GM18502 (cell line): ENCODE data around the gene SMIM5.

Experiments used
- ATAC-seq: cut with Tn5 transposase; IDR thresholded peaks from one replicate; pipeline ENCODE4 v1.9.1; 2021; ENCODE audit warnings: mild to moderate bottlenecking; ENCODE audit not compliant: unreplicated experiment, poor library complexity

Gene SMIM5

DNA sequence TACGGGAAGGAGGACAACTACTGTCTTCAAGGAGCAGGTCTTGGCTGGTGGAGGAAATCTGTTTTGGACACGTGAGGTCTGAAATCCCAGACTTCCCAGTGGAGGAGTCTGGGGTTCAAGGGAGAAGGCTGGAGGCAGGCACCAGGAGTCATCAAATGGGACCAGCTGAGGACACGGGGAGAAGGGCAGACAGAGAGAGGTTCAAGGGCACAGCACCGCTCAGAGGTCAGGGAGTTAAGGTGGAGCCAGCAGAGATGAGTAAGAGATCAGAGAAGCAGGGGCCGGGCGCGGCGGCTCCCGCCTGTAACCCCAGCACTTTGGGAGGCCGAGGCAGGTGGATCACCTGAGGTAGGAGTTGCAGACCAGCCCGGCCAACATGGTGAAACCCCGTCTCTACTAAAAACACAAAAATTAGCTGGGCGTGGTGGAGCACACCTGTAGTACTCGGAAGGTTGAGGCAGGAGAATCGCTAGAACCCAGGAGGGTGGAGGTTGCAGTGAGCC lies 10.4 kb upstream of the SMIM5 start:
- no peak for ATAC-seq

- ATAC-seq: no peak
Measured at GRCh38 chr17:75623386-75623785, 9.8 kb upstream of the SMIM5 start.

DNA sequence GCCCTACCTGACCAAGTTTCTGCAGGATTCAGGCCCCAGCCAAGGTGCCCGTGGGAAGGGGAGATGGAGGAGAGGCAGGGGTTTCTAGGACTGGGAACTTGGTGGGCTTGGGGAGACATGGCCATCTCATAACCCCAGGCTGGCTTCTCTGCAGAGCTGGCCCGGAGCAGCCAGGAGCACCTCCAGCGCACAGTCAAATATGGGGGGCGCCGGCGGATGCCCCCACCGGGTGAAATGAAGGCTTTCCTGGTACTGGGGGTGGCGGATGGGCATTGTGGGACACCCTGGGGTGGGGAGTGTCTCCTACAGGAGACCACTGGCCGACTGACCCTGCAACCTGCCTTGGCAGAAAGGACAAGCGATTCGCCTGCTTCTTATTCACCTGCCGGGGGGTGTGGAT lies 9.2 kb upstream of the SMIM5 start:
- ATAC-seq: no peak

DNA sequence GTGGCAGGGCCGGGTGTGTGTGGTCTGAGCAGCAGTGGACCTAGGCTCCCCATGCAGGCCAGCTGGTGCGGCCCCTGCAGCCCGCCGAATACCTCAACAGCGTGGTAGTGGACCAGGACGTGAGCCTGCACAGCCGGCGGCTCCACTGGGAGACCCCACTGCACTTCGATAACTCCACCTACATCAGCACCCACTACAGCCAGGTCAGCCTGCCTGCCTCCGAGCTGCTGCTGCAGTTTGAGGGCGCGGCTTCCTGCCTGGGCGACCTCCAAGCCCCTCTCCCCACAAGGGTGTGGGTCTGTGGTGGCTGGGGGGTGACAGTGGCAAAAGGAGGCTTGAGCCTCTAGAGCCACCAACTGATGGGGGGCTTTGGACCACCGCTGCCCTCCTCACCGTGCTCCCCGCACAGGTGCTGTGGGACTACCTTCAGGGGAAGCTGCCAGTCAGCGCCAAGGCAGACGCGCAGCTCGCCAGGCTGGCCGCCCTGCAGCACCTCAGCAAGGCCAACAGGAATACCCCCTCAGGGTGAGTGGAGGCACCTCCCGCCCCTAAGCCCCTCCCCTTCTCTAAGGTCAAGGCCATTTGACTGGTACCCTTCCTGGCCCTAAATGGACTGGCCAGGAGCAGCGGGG lies 8.4 kb upstream of the SMIM5 start:
- no peak for ATAC-seq

DNA sequence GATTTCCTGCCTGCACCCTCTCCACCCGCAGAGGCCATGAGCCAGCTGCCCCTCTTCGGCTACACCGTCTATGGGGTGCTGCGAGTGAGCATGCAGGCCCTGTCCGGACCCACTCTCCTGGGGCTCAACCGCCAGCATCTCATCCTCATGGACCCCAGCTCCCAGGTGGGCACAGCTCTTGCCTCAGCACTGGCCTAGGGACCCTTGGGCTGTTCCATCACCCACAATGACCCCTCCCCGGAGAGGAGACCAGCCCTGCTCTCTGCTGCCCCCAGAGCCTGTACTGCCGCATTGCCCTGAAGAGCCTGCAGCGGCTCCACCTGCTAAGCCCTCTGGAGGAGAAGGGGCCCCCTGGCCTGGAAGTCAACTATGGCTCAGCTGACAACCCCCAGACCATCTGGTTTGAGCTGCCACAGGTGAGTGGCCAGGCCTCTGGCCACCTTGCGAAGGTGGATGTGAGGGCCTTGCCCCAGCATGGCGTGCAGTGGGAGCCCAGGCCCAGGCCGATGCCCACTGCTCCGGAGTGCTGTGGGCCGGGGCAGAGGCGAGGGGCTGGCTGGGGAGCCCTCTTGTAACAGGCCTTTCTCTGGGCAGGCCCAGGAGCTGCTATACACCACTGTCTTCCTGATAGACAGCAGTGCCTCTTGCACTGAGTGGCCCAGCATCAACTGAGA lies 7.3 kb upstream of the SMIM5 start:
- ATAC-seq: no peak

DNA sequence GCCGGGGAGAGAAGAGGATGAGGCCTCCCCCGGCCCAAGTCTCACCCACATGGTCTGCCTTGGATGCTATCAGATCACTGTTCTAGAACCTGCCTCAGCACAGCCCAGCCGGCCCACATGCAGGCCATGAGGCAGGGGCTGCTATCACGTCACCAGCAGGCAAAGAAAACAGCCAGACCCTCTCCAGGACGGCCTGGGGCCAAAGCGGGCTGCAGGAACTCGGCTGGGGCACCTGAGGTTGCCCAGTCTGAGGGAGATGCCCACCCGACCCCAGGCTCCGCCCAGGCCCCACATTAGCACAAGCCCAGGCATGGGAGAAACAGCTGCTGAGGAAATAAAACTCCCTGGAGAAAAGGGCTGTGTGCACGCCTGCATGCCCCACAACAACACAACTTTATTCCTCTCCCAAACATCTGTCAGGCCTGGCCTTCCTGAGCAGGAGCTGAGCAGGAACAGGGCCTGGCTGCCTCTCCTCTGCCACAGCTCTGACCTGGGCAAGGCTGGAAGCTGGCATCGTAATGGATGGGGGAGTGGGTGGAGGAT lies 6.7 kb upstream of the SMIM5 start:
- ATAC-seq: no peak

DNA sequence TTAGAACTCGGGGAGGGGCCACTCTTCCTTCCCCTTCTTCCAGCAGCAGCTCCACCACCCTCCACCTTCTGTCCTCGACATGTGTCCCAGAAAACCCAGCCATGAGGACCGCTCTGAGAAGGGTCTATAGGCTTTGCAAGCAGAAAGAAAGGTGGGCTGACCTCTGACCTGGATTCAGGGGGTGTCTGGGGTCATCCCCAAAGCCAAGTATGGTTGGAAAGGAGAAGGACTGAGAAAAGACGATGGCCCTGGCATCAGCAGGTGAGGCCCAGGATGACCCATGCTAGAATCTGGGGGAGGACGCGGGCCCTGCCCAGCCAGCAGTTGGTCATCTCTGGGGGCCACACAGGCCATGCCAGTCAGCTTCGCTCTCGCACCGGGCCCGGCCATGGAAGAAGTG lies 6.1 kb upstream of the SMIM5 start:
- no peak for ATAC-seq

DNA sequence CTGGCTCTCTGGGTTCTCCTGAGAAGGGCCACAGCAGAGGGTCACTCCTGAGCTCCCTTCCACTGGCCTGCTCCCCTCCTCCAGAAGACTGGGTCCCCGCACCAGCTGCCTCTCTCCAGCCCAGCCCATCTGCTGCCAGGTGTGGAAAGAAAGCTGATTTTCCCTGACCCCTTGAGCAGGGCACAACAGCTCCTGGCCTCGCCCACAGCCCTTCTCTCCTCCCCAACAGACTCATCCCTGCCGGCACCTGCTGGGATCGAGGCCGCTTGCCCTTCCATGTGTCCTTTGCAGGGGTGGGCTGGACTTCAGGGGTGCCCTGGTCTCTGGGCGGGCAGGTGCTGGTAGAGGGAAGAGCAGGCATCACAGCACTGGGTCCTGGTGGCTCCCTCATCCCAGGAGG lies 4.8 kb upstream of the SMIM5 start:
- no peak for ATAC-seq

- ATAC-seq: no peak
Measured at GRCh38 chr17:75629157-75629556, 4.1 kb upstream of the SMIM5 start.

GRCh38 chr17:75630071-75630917 lies 2.9 kb upstream of the SMIM5 start:
- no peak for ATAC-seq

- ATAC-seq: no peak
Measured at GRCh38 chr17:75631353-75631752, 1.9 kb upstream of the SMIM5 start.

DNA sequence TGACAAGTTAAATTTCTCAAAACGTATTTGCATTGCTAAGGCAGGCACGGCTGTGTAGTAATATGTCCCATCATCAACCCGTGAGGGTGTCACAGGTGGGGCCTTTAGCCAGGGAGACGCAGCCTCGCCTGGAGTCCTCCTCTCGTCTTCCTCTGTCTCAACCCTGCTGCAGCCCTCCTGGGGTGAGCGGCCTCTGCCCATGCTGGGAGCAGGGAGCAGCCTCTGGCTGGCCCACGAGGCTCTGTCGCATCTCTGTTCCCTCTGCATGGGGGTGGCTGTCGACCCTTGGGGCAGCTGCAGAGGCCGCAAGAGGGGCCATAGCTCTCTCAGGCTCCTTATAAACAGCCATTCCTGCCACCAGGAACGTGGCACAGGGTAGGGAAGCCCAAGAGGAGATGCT lies 806 bp upstream of the SMIM5 start:
- no peak for ATAC-seq

GRCh38 chr17:75633486-75634375 lies 497 bp downstream of the SMIM5 start:
- ATAC-seq: no peak

GRCh38 chr17:75634376-75634740 lies 1.1 kb downstream of the SMIM5 start:
- ATAC-seq: no peak

GRCh38 chr17:75634754-75635609 lies 1.7 kb downstream of the SMIM5 start:
- no peak for ATAC-seq

GRCh38 chr17:75635610-75636202 lies 2.5 kb downstream of the SMIM5 start:
- ATAC-seq: no peak

DNA sequence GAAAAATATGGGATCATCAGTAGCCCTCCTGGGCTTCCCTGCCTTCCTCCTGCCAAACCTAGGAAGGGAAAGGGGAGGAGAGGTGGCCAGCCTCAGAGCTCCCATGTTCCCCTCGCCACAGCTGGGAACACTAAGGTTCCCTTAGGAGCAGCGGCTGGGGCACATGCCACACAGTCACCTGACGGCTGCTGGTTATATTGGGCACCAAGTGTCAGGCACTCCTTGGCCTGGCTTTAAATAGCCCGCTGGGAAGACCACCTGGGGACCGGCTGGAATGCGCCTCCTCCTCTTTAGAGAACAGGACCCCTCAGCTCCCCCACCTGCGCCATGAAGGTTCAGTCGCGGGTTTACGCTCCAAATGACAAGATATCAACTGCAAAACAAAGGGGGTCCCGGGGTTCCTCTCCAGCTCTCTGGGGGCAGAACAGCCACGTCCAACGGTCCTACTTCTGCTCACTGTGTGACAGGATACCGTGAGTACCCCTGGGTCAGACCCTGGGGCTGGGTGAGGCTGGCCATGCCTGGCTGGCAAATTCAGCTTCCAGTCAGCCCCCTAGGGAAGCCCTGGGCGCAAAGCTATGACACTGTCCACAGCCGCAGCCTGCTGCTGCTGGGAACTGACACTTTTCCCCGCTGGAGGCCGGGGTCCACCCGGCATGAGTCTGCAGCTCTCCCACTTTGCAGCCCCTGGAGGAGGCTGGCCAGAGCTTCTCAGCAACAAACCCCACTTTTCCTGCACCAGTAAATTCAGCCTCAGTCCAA lies 3.3 kb downstream of the SMIM5 start:
- ATAC-seq: no peak

DNA sequence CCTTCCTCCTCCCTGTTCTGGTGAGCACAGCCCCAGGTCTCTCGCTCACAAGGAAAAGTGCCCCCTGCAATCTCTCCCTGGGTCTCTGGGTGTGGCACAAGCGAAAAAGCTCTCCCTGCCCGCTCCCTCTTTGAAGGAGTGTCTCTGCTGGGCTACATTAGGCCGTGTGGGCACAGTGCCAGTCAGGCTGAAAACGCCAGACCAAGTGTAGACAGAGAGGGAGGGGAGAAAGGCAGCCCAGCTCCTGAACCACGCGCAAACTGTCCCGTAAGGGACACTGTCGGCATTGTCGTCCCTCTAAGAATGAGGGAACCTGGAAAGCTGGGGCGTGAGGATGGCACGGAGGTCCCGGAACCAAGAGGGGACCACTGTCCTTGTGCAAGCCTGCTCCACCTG lies 3.9 kb downstream of the SMIM5 start:
- no peak for ATAC-seq
